Neuronal stem cell (in vitro differentiated cells): ENCODE measurements around the gene RCC2.
A peak's percentile ranks its signal among the peaks of the same experiment; 100 is the strongest.

ENCODE experiments used
- DNase-seq: peaks from one replicate; pipeline ENCODE4 v3.0.0-alpha.2; 2013; ENCODE audit warnings: low spot score
- H2AFZ ChIP-seq: one replicate; pipeline ENCODE4 v1.6.1; 2013; ENCODE audit warnings: mild to moderate bottlenecking, low read length, inconsistent platforms
- H2AK5ac ChIP-seq: 2 replicates; pipeline ENCODE4 v1.6.1; 2013; ENCODE audit warnings: low read depth, mild to moderate bottlenecking, inconsistent platforms, low read length, moderate library complexity, mixed read lengths
- H2BK120ac ChIP-seq: 2 replicates; pipeline ENCODE4 v1.6.1; 2013; ENCODE audit warnings: low read depth, mild to moderate bottlenecking, inconsistent platforms, low read length, moderate library complexity, mixed read lengths
- H2BK12ac ChIP-seq: one replicate; pipeline ENCODE4 v1.6.1; 2013; ENCODE audit warnings: low read length, inconsistent platforms
- H2BK15ac ChIP-seq: 2 replicates; pipeline ENCODE4 v1.6.1; 2013; ENCODE audit warnings: mild to moderate bottlenecking, low read length, inconsistent platforms, mixed read lengths
- H2BK5ac ChIP-seq: one replicate; pipeline ENCODE4 v1.6.1; 2013; ENCODE audit warnings: inconsistent platforms, mild to moderate bottlenecking, low read length, moderate library complexity
- H3K14ac ChIP-seq: one replicate; pipeline ENCODE4 v1.6.1; 2013; ENCODE audit warnings: low read length, inconsistent platforms
- H3K18ac ChIP-seq: 2 replicates; pipeline ENCODE4 v1.6.1; 2013; ENCODE audit warnings: low read length, inconsistent platforms
- H3K23ac ChIP-seq: 2 replicates; pipeline ENCODE4 v1.6.1; 2013; ENCODE audit warnings: low read depth, mild to moderate bottlenecking, mixed read lengths, low read length, inconsistent platforms; ENCODE audit not compliant: poor library complexity
- H3K27ac ChIP-seq: replicated peaks from 3 replicates; pipeline ENCODE4 v1.5.1; 2013; ENCODE audit warnings: low read length, inconsistent platforms
- H3K27me3 ChIP-seq, 3 experiments: 2 replicates each; pipeline ENCODE4 v1.6.1; 2013; ENCODE audit warnings: low read length in 3 of 3, mild to moderate bottlenecking in 2 of 3, inconsistent platforms in 1 of 3, low read depth in 1 of 3, mixed read lengths in 1 of 3, moderate library complexity in 1 of 3; ENCODE audit not compliant: control insufficient read depth in 3 of 3, insufficient read depth in 3 of 3
- H3K36me3 ChIP-seq, 2 donors: replicated peaks in 1 of 2; 2 replicates each; pipeline ENCODE4 v1.6.1; 2013; ENCODE audit warnings: low read length in 2 of 2; ENCODE audit not compliant: control insufficient read depth in 2 of 2, insufficient read depth in 2 of 2
- H3K4ac ChIP-seq: 2 replicates; pipeline ENCODE4 v1.6.1; 2013; ENCODE audit warnings: inconsistent platforms, mild to moderate bottlenecking, low read length, moderate library complexity
- H3K4me1 ChIP-seq, 2 donors: 1 replicate in 1 of 2; 2 replicates in 1 of 2; pipeline ENCODE4 v1.6.1; 2013; ENCODE audit warnings: low read length in 2 of 2, low read depth in 1 of 2; ENCODE audit not compliant: control insufficient read depth in 2 of 2, insufficient read depth in 1 of 2
- H3K4me2 ChIP-seq: one replicate; pipeline ENCODE4 v1.6.1; 2013; ENCODE audit warnings: mild to moderate bottlenecking, low read length, inconsistent platforms; ENCODE audit not compliant: insufficient read depth, poor library complexity, severe bottlenecking
- H3K4me3 ChIP-seq, 2 donors: 2 replicates each; pipeline ENCODE4 v1.5.1; 2013; ENCODE audit warnings: low read length in 2 of 2, mild to moderate bottlenecking in 2 of 2, inconsistent platforms in 1 of 2, moderate library complexity in 1 of 2
- H3K79me1 ChIP-seq: one replicate; pipeline ENCODE4 v1.6.1; 2013; ENCODE audit warnings: low read depth, mild to moderate bottlenecking, inconsistent platforms, low read length, moderate library complexity
- H3K9ac ChIP-seq: one replicate; pipeline ENCODE4 v1.6.1; 2013; ENCODE audit warnings: mild to moderate bottlenecking, low read depth, low read length, inconsistent platforms; ENCODE audit not compliant: poor library complexity
- H3K9me3 ChIP-seq, 2 donors: replicated peaks in 1 of 2; 2 replicates each; pipeline versions ENCODE3 to v1.6.1; 2013; ENCODE audit warnings: low read length in 2 of 2, mild to moderate bottlenecking in 2 of 2, inconsistent platforms in 1 of 2, low read depth in 1 of 2, mixed read lengths in 1 of 2, moderate library complexity in 1 of 2; ENCODE audit not compliant: control insufficient read depth in 2 of 2, insufficient read depth in 1 of 2
- H4K8ac ChIP-seq: one replicate; pipeline ENCODE4 v1.6.1; 2013; ENCODE audit warnings: low read depth, mild to moderate bottlenecking, inconsistent platforms, low read length, moderate library complexity
- H4K91ac ChIP-seq: one replicate; pipeline ENCODE4 v1.6.1; 2013; ENCODE audit warnings: low read length, low read depth, mild to moderate bottlenecking, inconsistent platforms; ENCODE audit not compliant: poor library complexity
- WGBS, 2 donors: extraction: QIAGEN DNeasy Blood & Tissue Kit; methylation state at CpG; one replicate each; pipeline ENCODE4 v1.1.7; 2013; ENCODE audit warnings: missing lambda C conversion rate in 2 of 2, mixed read lengths in 1 of 2; ENCODE audit not compliant: insufficient read length in 2 of 2, insufficient replicate concordance in 1 of 2; ENCODE audit errors: extremely low coverage in 2 of 2; 5-methylcytosine and 5-hydroxymethylcytosine counted together

Gene RCC2

DNA sequence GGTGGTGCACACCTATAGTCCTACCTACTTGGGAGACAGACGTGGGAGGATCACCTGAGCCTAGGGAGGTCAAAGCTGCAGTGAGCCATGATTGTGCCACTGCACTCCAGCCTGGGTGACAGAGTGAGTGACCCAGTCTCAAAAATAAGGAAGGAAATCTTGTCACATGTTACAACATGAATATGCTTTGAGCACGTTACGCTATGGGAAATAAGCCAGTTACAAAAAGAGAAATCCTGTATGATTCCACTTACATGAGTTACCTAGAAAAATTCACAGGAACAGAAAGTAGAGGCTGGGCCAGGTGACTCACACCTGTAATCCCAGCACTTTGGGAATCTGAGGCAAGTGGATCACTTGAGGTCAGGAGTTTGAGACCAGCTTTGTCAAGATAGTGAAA, 74.2 kb downstream of the RCC2 start:
- no peaks in the 10 kb centered on the region for H3K36me3 ChIP-seq
- H3K9ac ChIP-seq: no peak overlapping the region
- no peak overlapping the region for H3K4me2 ChIP-seq
- H2BK15ac ChIP-seq: no peak overlapping the region
- no peak overlapping the region for H3K4me3 ChIP-seq
- H2BK120ac ChIP-seq: no peak overlapping the region
- H3K14ac ChIP-seq: no peak overlapping the region
- H2BK5ac ChIP-seq: no peak overlapping the region
- H3K4me1 ChIP-seq: no peaks in the 10 kb centered on the region
- no peaks in the 10 kb centered on the region for H3K79me1 ChIP-seq
- no peak overlapping the region for H3K27ac ChIP-seq
- no peak overlapping the region for H4K8ac ChIP-seq
- H4K91ac ChIP-seq: no peak overlapping the region
- H3K9me3 ChIP-seq: peaks cover 0 to 4% of the 10 kb centered on the region in 2 donors
- no CpG with 5 or more reads among the region's 3 CpGs for WGBS, 2 donors
- no peak overlapping the region for H3K18ac ChIP-seq
- H3K27me3 ChIP-seq: peaks cover 0 to 37% (median 0%) of the 10 kb centered on the region in 3 experiments
- no peak overlapping the region for H2AK5ac ChIP-seq
- H3K4ac ChIP-seq: no peak overlapping the region
- DNase-seq: no peak
- H2AFZ ChIP-seq: no peak overlapping the region
- H2BK12ac ChIP-seq: no peak overlapping the region
- H3K23ac ChIP-seq: no peak overlapping the region

GRCh38 chr1:17363771-17364170, 75.7 kb downstream of the RCC2 start:
- Histone ChIP-seq H2BK12ac (no peak overlapping the region), H3K4me2 (no peak overlapping the region), H2AFZ (no peak overlapping the region), H3K18ac (no peak overlapping the region), H3K27ac (no peak overlapping the region), H3K9ac (no peak overlapping the region), H3K23ac (no peak overlapping the region), H3K27me3 (peaks cover 0 to 27% (median 0%) of the 10 kb centered on the region in 3 experiments), H3K4me1 (peaks cover 0 to 1% of the 10 kb centered on the region in 2 donors), H3K4ac (no peak overlapping the region), H4K91ac (no peak overlapping the region), H2BK5ac (no peak overlapping the region), H3K79me1 (no peaks in the 10 kb centered on the region), H2BK15ac (no peak overlapping the region), H3K14ac (no peak overlapping the region), H3K4me3 (no peak overlapping the region), H2AK5ac (no peak overlapping the region), H3K36me3 (no peaks in the 10 kb centered on the region), H2BK120ac (no peak overlapping the region), H3K9me3 (peaks cover 0 to 4% of the 10 kb centered on the region in 2 donors), H4K8ac (no peak overlapping the region)
- no CpG with 5 or more reads among the region's 4 CpGs for WGBS, 2 donors
- DNase-seq: no peak

- no peak overlapping the region for H3K4me2 ChIP-seq
- no peak overlapping the region for H3K18ac ChIP-seq
- no peaks in the 10 kb centered on the region for H3K79me1 ChIP-seq
- H3K4me3 ChIP-seq: no peak overlapping the region
- no peak overlapping the region for H4K91ac ChIP-seq
- peak overlapping the region; percentile 68 for H3K23ac ChIP-seq
- H3K9ac ChIP-seq: peak overlapping the region; percentile 45
- no peak overlapping the region for H2BK120ac ChIP-seq
- H2BK12ac ChIP-seq: no peak overlapping the region
- peak overlapping the region; percentile 6 for H2BK15ac ChIP-seq
- peaks cover 0 to 1% of the 10 kb centered on the region in 2 donors for H3K4me1 ChIP-seq
- no peak overlapping the region for H2AK5ac ChIP-seq
- peaks cover 0 to 24% (median 0%) of the 10 kb centered on the region in 3 experiments for H3K27me3 ChIP-seq
- DNase-seq: no peak
- no peak overlapping the region for H2BK5ac ChIP-seq
- H3K9me3 ChIP-seq: peaks cover 0 to 4% of the 10 kb centered on the region in 2 donors
- H4K8ac ChIP-seq: no peak overlapping the region
- no peak overlapping the region for H2AFZ ChIP-seq
- no peak overlapping the region for H3K27ac ChIP-seq
- peak overlapping the region; percentile 85 for H3K4ac ChIP-seq
- WGBS, 2 donors: no CpG with 5 or more reads among the region's 12 CpGs
- H3K14ac ChIP-seq: no peak overlapping the region
- H3K36me3 ChIP-seq: no peaks in the 10 kb centered on the region
Observed at GRCh38 chr1:17363351-17363750, 76.1 kb downstream of the RCC2 start.

GRCh38 chr1:17361687-17362086, 77.8 kb downstream of the RCC2 start:
- no peak overlapping the region for H3K4ac ChIP-seq

More at GRCh38 chr1:17361687-17362086, 77.8 kb downstream of the RCC2 start:
- Histone ChIP-seq H3K4me2 (no peak overlapping the region), H3K4me1 (peaks cover 0 to 1% of the 10 kb centered on the region in 2 donors), H3K18ac (no peak overlapping the region), H3K36me3 (no peaks in the 10 kb centered on the region), H3K27me3 (peaks cover 0 to 11% (median 0%) of the 10 kb centered on the region in 3 experiments), H2AFZ (no peak overlapping the region), H3K9ac (no peak overlapping the region), H3K4me3 (no peak overlapping the region), H2BK120ac (no peak overlapping the region), H3K9me3 (peaks cover 0 to 4% of the 10 kb centered on the region in 2 donors), H4K8ac (no peak overlapping the region), H3K14ac (no peak overlapping the region), H2BK5ac (no peak overlapping the region), H2BK15ac (no peak overlapping the region), H3K27ac (no peak overlapping the region), H4K91ac (no peak overlapping the region), H2AK5ac (no peak overlapping the region), H3K79me1 (no peaks in the 10 kb centered on the region), H3K23ac (no peak overlapping the region), H2BK12ac (no peak overlapping the region)
- DNase-seq: no peak
- no CpG with 5 or more reads among the region's 4 CpGs for WGBS, 2 donors
